GM19463 (cell line): Measurements from ENCODE around the gene ITSN2.
"Not testable (repeated sequence)": the region's sequence is repeated elsewhere in the genome, so short reads cannot be mapped to it uniquely, and the experiment has no call there.

Experiments used
- ATAC-seq: cut with Tn5 transposase; IDR thresholded peaks from one replicate; pipeline ENCODE4 v1.9.1; 2021; ENCODE audit warnings: mild to moderate bottlenecking, moderate library complexity; ENCODE audit not compliant: unreplicated experiment

Gene ITSN2

DNA sequence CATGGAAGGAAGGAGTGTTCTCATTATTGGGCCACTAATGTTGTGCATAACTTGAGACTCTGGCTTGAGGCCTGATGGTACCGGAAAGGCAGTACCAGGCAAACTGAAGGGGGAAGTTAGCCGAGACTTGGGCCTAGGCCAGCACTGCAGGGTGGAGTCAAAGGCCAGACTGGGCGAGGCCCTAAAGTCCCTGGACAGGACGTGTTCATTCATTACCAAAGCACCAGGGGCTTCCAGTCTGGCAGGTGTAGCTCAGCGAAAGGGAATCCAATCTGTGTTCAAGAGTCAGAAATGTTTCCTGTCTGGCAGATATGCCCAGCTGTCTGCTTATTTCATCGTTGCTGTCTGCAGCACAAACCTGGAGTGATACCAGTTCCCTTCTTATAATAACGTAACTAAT is 4.7 kb upstream of the ITSN2 start:
- ATAC-seq, result no peak

DNA sequence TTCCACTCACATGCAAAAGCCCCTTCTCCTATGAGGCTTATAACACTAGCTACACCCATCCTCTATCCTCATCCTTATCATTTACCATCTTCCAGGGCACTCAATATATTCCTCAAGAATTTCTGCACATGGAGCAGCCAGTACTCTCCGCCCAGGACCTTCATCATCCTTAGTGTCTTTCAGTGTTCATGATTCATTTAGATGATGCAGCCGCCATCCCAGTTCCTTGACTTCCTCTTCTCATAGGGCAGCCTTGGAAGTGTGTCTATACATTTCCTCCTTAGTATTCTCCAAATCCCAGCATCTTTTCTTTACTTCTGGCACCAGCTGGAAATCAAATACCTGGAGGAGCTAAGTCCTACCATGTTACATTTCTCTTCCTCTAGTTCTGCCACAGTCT is 3.0 kb upstream of the ITSN2 start:
- ATAC-seq, result no peak

GRCh38 chr2:24362253-24362652 is 1.9 kb upstream of the ITSN2 start:
- no peak for ATAC-seq

DNA sequence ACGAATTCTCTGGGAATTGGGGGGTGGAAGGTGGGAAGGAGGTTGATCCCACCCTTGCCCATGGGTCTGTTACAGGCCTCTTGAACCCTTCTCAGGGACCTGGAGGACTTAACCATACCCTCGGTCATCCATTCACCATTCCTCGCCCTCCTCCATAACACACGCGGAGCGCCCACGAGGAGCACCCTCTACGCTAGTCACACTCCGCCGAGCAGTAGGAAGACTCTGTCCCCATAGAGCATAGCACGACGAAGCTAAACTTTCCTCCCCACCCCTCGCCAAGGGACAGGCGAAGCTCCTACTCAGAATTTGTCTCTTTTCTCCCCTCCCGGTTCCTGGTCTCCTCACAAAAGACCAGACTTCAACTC is 611 bp upstream of the ITSN2 start:
- ATAC-seq, result no peak

- ATAC-seq, result no peak
These were observed 947 bp downstream of the ITSN2 start for GRCh38 chr2:24359129-24360049.

DNA sequence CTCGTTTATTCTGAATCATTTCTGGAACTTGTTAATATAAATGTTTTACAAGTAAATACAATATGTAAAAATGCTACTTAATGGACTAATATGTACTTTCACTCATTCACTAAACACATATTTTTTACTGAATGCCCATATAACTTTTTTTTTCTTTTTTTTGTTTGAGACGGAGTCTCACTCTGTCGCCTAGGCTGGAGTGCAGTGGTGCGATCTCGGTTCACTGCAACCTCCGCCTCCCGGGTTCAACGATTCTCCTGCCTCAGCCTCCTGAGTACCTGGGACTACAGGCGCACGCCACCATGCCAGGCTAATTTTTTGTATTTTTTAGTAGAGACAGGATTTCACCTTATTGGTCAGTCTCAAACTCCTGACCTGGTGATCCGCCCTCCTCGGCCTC is 2.6 kb downstream of the ITSN2 start:
- ATAC-seq, result not testable (repeated sequence)

DNA sequence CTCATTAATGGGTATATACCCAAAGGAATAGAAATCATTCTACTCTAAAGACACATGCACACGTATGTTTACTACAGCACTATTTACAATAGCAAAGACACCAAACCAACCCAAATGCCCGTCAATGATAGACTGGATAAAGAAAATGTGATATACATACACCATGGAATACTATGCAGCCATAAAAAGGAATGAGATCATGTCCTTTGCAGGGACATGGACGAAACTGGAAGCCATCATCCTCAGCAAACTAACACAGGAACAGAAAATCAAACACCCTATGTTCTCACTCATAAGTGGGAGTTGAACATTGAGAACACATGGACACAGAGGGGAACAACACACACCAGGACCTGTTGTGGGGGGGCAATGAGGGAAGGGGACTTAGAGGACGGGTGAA is 3.2 kb downstream of the ITSN2 start:
- not testable (repeated sequence) for ATAC-seq

DNA sequence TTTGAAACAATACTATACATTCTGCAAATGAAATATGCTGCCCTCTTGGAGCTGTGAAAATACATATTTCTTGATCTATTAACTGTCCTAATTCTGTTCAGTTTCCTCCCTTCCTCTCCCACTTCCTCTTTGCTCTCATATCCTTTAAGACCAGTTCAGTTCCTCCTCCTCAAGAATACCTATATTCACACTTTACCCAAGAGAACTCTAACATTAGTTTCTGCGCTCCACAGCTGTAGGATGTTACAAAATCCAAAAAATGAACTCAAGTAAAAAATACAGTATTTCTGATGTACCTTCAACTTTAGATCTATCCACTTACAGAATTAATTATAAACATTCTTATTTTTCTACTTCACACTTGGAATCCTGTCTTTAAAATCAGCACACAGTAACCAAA is 5.4 kb downstream of the ITSN2 start:
- no peak for ATAC-seq

- ATAC-seq, result no peak
These were observed 5.9 kb downstream of the ITSN2 start for GRCh38 chr2:24354395-24354794.

GRCh38 chr2:24353973-24354372 is 6.4 kb downstream of the ITSN2 start:
- ATAC-seq, result no peak

DNA sequence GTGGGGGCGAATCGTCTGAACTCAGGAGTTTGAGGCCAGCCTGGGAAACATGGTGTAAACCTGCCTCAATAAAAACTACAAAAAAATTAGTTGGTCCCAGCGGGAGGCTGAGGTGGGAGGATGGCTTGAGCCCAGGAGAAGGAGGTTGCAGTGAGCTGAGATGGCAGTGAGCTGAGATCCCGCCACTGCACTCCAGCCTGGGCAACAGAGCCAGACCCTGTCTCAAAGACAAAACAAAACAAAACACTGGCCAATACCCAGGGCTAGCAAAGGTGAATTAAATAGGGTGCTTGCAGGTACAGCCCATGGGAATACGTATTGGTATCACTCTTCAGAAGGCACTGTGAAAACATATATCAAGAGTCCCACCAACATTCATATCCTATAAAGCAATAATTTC is 7.0 kb downstream of the ITSN2 start:
- no peak for ATAC-seq

GRCh38 chr2:24352664-24353063 is 7.7 kb downstream of the ITSN2 start:
- ATAC-seq, result no peak

DNA sequence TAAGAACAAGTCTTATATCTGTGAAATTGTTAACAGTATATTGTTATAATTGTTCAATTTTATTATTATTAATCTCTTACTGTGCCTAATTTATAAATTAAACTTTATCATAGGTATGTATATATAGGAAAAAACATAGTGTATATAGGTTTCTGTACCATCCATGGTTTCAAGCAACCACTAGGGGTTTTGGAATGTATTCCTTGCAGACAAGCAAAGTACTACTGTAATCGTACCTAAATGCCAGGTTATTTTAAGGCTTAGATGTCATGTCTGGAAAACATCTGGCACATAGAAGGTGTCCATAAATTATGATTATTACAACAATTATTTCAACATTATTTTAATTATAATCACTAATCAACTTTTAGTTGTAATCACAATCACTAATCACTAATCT is 8.4 kb downstream of the ITSN2 start:
- ATAC-seq, result no peak

DNA sequence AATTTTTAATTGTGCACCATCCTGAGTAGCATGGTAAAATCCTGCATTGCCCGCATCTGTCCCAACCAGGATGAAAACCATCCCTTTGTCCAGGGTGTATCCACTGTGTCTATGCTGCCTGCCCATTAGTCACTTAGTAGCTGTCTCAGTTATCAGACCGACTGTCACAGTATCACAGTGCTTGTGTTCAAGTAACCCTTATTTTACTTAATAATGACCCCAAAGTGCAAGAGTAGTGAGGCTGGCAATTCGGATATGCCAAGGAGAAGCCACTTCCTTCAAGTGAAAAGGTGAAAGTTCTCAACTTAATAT is 8.8 kb downstream of the ITSN2 start:
- no peak for ATAC-seq

DNA sequence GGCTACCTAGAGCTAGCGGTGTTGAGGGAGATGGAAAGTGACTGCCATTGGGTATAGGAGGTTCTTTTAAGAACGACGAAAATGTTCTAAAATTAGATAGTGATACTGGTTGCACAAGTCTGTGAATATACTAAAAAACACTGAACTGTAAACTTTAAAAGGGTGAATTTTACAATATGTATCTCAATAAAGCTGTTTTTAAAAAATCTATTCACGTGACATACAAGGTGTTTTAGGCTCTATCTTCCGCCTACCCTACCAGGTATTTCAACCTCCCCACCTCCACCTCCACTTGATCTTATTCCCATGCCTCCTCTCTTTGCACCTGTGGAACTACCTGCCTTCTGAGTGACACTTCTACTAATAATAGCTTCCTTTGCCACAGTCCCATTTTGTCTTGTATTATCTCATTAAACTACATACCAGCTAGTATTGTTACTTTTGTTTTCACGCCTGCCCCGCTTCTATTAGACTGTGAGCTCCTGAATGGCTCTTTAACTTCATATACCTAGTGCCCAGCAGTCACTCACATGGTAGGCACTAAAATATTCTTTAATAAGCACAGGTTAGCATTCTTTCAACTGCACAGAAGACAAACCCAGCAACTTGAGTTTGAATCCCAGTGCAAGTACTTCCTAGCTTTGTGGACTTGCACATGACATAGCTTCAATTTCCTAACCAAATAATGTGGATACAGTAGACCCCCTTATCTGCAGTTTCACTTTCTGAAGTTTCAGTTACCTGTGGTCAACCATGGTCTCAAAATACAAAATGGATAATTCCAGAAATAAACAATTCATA is 9.3 kb downstream of the ITSN2 start:
- ATAC-seq, result no peak

DNA sequence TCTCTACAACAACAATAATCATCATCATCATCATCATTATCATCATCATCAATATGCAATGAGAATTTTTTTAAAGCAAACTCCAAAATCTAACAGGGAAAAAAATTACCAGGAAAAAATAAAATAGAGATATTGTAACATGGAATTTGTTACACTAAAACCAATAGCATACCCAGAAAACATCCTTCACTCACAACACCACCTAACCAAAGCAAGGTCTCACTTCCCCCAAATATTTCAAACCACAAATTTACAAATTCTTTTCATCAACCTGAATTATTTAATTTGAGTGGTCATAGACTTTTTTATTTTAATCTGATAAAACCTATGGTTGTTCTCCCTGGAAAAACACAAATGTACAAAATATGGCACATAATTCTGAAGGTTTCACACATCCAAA is 11.2 kb downstream of the ITSN2 start:
- no peak for ATAC-seq

GRCh38 chr2:24345937-24346336 is 14.4 kb downstream of the ITSN2 start:
- ATAC-seq, result no peak

DNA sequence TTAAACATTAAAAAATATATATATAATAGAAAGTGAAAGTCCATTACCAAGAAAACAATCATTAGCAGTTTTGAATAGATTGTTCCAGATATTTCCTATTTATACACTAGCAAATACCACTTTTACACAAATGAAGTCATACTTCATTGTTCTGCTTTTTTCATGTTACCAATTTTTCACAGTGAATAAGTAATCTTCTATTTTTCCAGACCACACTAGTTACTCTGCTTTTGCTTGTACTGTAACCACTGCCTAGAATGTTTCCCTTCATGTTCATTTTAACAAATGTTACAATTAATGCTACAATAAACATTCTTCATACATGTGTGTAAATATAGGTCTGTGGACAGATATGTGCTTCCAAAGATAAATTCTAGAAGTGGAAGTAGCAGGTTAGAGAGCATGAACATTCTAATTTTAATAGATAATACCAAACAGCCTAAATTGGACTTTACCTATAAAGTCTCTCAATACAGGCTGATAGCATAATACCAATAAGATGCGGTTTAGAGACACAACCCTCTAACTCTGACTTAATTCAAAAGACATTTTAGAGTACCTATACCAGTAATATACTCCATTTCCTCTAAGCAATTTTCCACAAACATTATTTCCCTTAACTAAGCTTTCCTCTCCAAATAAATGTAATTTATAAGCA is 17.0 kb downstream of the ITSN2 start:
- peak; percentile 41 for ATAC-seq

DNA sequence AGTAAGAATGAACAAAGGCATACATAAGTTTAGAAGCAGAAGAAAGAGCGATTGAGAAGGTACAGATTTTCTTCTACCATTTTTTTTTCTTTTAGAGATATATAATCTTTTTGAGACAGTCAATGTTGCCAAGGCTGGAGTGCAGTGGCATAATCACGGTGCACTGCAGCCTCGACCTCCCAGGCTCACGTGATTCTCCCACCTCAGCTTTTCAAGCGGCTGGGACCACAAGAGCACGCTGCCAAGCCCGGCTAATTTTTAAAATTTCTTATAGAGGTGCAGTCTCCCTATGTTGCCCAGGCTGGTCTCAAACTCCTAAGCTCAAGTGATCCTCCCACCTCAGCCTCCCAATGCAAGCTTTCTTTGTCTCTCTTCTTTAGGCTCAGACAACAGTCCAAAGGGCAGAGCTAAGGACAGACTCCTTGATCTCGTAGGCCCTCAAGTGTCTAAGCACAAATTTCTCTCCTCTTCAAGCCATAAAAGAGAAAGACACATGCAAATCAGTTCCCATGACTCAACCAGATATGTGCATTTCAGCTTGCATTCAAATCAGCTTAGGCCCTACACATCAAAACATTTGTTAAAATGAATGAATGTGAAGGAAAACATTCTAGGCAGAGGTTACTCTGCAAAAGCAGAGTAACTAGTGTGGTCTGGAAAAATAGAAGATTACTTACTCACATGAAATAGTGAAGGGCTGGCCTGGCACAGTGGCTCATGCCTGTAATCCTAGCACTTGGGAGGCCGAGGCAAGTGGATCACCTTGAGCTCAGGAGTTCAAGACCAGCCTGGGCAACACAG is 18.0 kb downstream of the ITSN2 start:
- peak; percentile 74 for ATAC-seq

DNA sequence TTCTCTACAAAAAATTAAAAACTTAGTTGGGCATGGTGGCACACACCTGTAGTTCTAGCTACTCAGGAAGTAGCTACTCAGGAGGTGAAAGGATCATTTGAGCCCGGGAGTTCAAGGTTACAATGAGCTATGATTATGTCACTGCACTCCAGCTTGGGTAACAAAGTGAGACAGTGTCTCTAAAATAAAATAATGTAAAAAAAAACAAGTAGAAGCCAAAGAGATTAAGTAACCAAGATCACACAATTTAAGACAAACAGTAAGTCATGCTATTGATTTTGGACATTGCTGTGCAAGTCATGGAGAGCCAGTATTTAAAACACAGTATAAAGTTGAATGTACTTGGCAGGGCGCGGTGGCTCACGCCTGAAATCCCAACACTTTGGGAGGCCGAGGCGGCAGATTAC is 20.5 kb downstream of the ITSN2 start:
- ATAC-seq, result no peak

DNA sequence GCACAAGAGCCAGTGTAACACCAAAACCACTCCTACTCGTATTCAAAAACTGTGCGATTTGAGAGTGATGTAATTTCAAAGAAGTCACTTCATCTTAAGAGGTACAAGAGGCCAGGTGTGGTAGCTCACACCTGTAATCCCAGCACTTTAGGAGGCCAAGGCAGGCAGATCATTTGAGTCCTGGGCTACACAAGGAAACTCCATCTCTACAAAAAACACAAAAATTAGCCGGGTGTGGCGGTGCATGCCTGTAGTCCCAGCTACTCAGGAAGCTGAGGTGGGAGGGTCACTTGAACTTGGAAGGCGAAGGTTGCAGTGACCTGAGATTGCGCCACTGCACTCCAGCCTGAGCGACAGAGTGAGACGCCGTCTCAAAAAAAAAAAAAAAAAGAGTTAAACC is 21.2 kb downstream of the ITSN2 start:
- ATAC-seq, result not testable (repeated sequence)
